Cardiac muscle cell (in vitro differentiated cells and primary cell): Measurements from ENCODE around the gene GNAS. TPM values are rescaled to one million over a fixed set of nuclear protein-coding genes. Genes with fewer than 3 reads are reported as not detected.
A peak's percentile ranks its signal among the peaks of the same experiment; 100 is the strongest.
"Not testable (repeated sequence)": the region's sequence is repeated elsewhere in the genome, so short reads cannot be mapped to it uniquely, and the experiment has no call there.

Source experiments
- DNase-seq, 2 donors: peaks; one replicate each; pipeline versions ENCODE4 v3.0.0 to v3.0.0-alpha.2; 2010 to 2017; ENCODE audit warnings: low read depth in 1 of 2, low spot score in 1 of 2
- H3K27ac ChIP-seq: fragments of 200-600 bp; sonication (generic); 2 replicates; pipeline ENCODE4 v1.5.1; 2016
- H3K27me3 ChIP-seq: fragments of 200-600 bp; sonication (generic); 2 replicates; pipeline ENCODE4 v1.6.0; 2016; ENCODE audit warnings: control low read depth
- H3K36me3 ChIP-seq: fragments of 200-600 bp; sonication (generic); 2 replicates; pipeline ENCODE4 v1.5.1; 2016; ENCODE audit warnings: control low read depth
- H3K4me1 ChIP-seq: fragments of 200-600 bp; sonication (generic); 2 replicates; pipeline ENCODE4 v1.8.1; 2017; ENCODE audit warnings: low read depth, mild to moderate bottlenecking, mixed run types
- H3K4me3 ChIP-seq: fragments of 200-600 bp; sonication (generic); 2 replicates; pipeline ENCODE4 v1.5.1; 2016; ENCODE audit warnings: mild to moderate bottlenecking
- H3K9me3 ChIP-seq: fragments of 200-600 bp; sonication (generic); 2 replicates; pipeline ENCODE4 v1.5.1; 2017; ENCODE audit warnings: low read depth, mild to moderate bottlenecking, control low read depth
- polyA plus RNA-seq: library from polyadenylated mRNA; unstranded; fragments of >200 nt; fragmentation: Nextera tagmentation; extraction: Ambion mirVana; gene quantifications from 2 replicates; pipeline ENCODE4 v1.2.1, GENCODE V29; 2016
- total RNA-seq: library from RNA; depleted of rRNA; stranded (reverse); fragments of >200 nt; gene quantifications from 2 replicates; pipeline ENCODE4 v1.2.3, GENCODE V29; 2016
- TF ChIP-seq, protein P1 (sequence below): IDR thresholded peaks from 2 replicates; pipeline ENCODE4 v1.5.1; 2012; ENCODE audit warnings: low read depth, mild to moderate bottlenecking, low read length

The GNAS gene
- total and polyA plus RNA-seq, 2 experiments from 2014 or later = 1,319 to 2,744 TPM

- no peaks in the 10 kb centered on the region for H3K36me3 ChIP-seq
- no peak for DNase-seq
- H3K4me3 ChIP-seq = no peak overlapping the region
- peaks cover 41% of the 10 kb centered on the region for H3K4me1 ChIP-seq
- TF ChIP-seq, protein P1, sequence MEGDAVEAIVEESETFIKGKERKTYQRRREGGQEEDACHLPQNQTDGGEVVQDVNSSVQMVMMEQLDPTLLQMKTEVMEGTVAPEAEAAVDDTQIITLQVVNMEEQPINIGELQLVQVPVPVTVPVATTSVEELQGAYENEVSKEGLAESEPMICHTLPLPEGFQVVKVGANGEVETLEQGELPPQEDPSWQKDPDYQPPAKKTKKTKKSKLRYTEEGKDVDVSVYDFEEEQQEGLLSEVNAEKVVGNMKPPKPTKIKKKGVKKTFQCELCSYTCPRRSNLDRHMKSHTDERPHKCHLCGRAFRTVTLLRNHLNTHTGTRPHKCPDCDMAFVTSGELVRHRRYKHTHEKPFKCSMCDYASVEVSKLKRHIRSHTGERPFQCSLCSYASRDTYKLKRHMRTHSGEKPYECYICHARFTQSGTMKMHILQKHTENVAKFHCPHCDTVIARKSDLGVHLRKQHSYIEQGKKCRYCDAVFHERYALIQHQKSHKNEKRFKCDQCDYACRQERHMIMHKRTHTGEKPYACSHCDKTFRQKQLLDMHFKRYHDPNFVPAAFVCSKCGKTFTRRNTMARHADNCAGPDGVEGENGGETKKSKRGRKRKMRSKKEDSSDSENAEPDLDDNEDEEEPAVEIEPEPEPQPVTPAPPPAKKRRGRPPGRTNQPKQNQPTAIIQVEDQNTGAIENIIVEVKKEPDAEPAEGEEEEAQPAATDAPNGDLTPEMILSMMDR = no peak
- peak overlapping the region; percentile 84 for H3K27ac ChIP-seq
- no peaks in the 10 kb centered on the region for H3K9me3 ChIP-seq
- no peaks in the 10 kb centered on the region for H3K27me3 ChIP-seq
These were observed 34.8 kb upstream of the GNAS start for GRCh38 chr20:58817748-58818147.

- no peaks in the 10 kb centered on the region for H3K36me3 ChIP-seq
- H3K4me1 ChIP-seq = peaks cover 51% of the 10 kb centered on the region
- TF ChIP-seq, protein P1 = no peak
- peak overlapping the region; percentile 84 for H3K27ac ChIP-seq
- DNase-seq = peak; percentile 48 to 85
- no peaks in the 10 kb centered on the region for H3K9me3 ChIP-seq
- H3K4me3 ChIP-seq = no peak overlapping the region
- H3K27me3 ChIP-seq = no peaks in the 10 kb centered on the region
These were observed 33.8 kb upstream of the GNAS start for GRCh38 chr20:58818586-58819285.

- DNase-seq = no peak
- no peaks in the 10 kb centered on the region for H3K9me3 ChIP-seq
- no peaks in the 10 kb centered on the region for H3K36me3 ChIP-seq
- peak overlapping the region; percentile 84 for H3K27ac ChIP-seq
- TF ChIP-seq, protein P1 = no peak
- peaks cover 54% of the 10 kb centered on the region for H3K4me1 ChIP-seq
- H3K27me3 ChIP-seq = no peaks in the 10 kb centered on the region
- H3K4me3 ChIP-seq = no peak overlapping the region
These were observed 32.6 kb upstream of the GNAS start for GRCh38 chr20:58819921-58820320.

- not testable (repeated sequence) for H3K36me3 ChIP-seq, DNase-seq, H3K9me3 ChIP-seq, H3K27me3 ChIP-seq, H3K4me3 ChIP-seq, H3K27ac ChIP-seq
- peaks cover 54% of the 10 kb centered on the region for H3K4me1 ChIP-seq
These were observed 32.0 kb upstream of the GNAS start for GRCh38 chr20:58820515-58820914.

GRCh38 chr20:58822149-58822548 lies 30.4 kb upstream of the GNAS start:
- TF ChIP-seq, protein P1 = no peak
- Histone ChIP-seq H3K27me3 (no peaks in the 10 kb centered on the region), H3K9me3 (no peaks in the 10 kb centered on the region), H3K27ac (peak overlapping the region; percentile 71), H3K4me3 (no peak overlapping the region), H3K4me1 (peaks cover 54% of the 10 kb centered on the region), H3K36me3 (no peaks in the 10 kb centered on the region)
- DNase-seq = peak in 1 of 2 donors; percentile 57

DNA sequence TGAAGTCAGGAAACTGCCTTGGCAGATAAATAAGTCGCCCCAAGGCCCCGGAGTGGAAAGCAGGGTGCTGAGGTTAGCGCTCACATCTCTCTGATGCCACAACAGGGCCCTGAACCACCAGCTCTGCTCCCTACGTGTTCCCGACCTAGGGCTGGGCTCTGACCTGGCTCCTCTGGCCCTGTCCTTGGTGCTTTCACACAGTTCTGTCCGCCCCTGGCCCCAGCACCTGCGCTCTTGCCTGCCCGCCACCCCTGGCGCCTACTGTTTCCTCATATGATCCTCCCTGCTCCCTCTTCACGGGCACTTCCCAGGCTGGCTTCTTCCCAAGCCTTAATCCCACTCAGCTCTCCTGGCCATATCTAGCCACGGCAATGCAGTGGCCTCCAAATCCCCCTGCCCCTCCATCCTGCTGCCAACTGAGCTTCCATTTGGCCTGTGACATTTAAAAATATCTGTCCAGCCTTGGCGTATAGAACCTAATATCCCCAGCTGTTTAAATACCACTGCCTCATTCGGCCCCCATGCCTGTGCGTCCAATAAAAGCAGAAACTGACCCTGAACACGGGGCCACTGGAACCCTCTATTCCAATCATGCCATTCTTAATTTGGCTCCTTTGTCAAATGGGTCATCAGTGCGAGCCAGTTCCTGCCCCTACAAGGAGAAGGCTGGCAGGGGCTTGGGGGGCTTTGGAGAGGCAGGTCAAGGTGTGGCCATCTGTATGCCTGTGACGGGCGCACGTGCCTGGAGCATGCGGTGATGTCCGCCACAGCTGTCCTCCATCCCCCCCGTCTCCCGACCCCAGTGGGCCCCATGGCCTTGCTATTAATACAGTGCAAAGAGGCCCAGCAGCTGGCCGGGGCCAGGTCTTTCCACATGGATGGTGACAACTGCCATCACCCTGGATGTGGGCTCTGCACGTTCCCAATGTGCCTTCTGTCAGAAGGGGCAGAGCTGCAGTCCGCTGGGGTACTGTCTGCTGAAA lies 29.5 kb upstream of the GNAS start:
- no peaks in the 10 kb centered on the region for H3K36me3 ChIP-seq
- peaks cover 49% of the 10 kb centered on the region for H3K4me1 ChIP-seq
- H3K27ac ChIP-seq = peak overlapping the region; percentile 71
- no peak overlapping the region for H3K4me3 ChIP-seq
- TF ChIP-seq, protein P1 = no peak
- H3K27me3 ChIP-seq = no peaks in the 10 kb centered on the region
- no peaks in the 10 kb centered on the region for H3K9me3 ChIP-seq
- peak in 1 of 2 donors; percentile 24 for DNase-seq
